ENCODE data around the gene RTN4RL2.
A peak's percentile ranks its signal among the peaks of the same experiment; 100 is the strongest.

RTN4RL2 gene

DNA sequence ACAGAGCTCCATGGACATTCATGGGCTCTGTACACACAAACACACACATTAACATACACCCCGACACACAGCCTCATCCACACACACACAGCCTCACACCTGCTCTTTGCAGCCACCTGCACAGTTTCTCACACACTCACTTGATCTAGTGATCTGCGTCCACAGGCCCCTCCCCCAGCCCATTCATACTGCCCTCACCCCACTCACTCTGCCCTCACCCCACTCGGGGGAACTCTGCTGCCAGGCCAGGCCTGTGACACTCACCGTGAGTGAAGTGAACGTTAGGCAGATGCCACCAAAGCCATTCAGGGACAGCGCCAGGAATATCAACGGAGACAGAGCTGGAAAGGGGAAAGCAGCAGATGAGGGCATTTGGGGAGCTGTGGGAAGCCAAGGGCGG lies 40.2 kb downstream of the RTN4RL2 start:
- no peak for DNase-seq (ENCODE audit: low read depth)

DNA sequence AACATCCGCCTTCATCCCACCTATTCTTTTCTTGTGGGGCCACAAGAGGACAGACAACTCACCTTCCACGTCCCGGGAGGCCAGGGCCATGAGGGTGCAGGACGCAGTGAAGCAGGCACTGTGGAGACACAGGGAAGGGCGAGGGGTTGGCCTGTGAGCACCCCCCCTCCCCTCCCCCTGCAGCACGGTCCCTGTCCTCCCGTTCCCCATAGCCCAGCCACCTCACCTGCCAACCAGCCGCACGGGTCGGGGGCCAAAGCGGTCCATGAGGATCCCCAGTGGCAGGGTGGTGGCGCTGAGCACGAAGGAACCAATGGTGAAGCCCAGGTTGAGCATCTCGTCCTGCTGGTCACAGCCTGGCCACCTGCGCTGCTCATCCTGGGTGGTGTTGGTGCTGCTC lies 40.6 kb downstream of the RTN4RL2 start:
- no peak for DNase-seq (ENCODE audit: low read depth)

DNA sequence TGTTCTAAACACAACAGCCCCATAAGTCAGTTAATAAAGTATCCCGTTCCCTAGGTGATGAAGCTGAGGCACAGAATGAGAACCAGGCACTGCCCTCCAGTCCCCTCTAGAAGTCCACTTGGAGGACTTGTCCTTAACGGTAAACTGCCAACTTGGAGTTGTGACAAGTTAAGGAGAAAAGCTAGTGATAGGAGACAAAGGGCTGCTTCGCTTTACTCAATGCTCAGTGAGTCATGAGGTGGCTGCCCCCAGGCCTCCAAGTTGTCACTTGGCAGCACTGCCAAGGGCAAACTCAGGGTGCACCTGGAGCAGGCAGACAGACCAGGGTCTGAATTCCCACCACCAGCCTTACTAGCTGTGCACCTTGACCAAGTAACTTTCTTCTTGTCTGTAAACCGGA lies 41.6 kb downstream of the RTN4RL2 start:
- no peak for DNase-seq (ENCODE audit: low read depth)

DNA sequence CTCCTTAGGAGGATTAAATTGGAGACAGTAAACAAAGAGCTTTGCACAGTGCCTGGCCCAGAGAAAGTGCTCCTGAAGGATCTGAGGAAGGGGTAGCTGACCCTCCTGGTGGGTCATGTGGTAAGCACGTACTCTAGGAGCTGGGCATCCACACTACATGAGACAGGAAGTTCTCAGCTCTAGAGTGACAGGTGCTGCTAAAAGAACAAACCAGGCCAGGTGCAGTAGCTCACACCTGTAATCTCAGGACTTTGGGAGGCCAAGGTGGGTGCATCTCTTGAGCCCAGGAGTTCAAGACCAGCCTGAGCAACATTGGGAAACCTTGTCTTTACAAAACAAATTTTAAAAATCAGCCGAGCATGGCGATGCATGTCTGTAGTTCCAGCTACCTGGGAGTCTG lies 42.0 kb downstream of the RTN4RL2 start:
- no peak for DNase-seq (ENCODE audit: low read depth)

DNA sequence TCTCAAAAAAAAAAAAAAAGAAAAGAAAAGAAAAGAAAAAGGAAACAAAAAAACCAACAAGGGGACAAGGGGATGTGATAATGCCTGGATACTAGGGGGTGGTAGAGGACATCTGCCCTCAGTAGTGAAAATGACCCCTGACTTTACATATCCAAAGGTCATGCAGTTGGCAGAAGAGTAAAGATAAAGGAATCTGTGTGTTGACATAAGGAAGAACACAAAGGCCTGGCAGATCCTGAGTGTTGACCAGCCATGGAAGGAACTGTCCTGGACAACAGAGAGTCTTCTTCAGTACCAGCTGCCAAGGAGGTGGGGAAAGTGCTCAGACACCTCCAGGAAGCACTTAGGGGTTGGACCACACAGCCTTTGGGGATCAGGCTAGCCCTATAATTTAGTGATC lies 42.5 kb downstream of the RTN4RL2 start:
- DNase-seq (ENCODE audit: low read depth): no peak

DNA sequence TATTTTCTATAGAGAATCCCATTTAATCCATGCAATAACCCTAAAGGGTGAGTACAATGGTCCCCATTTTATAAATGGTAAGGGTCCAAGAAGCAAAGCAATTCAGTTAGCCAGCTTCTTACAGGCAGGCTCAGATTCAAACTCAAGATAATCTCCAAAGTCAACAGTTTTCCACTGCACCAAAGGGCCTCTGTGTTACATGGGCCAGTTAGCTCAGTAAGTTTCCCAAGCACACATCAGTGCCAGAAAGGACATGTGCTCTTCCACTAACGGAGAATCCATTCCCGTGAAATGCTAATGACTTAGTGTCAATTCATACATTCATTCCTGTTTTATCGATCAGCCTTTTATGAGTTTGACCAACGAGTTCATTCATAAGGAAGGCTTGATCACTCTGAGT lies 44.2 kb downstream of the RTN4RL2 start:
- DNase-seq (ENCODE audit: low read depth): no peak

DNA sequence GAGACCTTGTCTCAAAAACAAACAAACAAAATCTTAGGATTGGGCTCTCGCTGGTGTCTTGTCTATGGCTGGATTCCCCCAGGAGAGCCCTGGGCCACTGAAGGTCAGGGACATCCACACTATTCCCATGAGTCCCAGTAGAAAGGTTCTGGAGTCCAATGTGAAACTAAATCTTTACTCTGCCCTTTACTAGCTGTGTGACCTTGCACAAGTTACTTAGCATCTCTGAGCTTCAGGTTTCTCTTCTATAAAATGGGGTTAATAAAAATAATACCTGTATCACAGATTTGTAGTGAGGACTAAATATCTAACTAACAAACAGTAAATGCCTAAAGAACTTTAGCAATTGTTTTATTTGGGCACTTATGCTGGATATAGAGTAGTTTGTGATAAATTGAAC lies 46.2 kb downstream of the RTN4RL2 start:
- no peak for DNase-seq (ENCODE audit: low read depth)

DNA sequence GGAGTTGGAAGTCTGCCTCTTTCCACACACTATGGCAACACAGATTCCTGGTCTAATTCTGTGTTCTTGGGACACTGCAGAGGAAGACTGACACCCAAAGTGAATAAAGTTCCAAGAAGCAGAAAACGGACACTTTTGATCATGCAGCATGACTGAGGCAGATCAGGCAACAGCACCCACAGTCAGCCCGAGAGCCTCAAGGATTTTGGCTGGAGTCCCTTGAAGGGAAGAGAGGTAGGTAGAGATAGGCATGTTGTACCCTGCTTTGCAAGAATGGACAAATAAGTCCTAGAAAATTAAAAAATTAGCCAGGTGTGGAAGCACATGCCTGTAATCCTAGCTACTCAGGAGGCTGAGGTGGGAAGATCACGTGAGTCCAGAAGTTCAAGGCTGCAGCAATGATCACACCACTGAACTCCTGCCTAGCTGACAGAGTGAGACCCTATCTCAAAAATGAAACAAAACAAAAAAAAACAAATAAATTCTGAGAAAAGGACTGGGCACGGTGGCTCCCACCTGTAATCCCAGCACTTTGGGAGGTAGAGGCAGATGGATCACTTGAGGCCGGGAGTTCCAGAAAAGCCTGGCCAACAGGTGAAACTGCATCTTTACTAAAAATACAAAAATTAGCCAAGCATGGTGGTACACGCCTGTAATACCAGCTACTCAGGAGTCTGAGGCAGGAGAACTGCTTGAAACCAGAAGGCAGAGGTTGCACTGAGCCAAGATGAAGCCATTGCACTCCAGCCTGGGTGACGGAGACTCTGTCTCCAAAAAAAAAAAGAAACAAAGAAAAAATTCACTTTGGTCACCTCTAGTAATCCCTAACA lies 48.2 kb downstream of the RTN4RL2 start:
- DNase-seq (ENCODE audit: low read depth): no peak

DNA sequence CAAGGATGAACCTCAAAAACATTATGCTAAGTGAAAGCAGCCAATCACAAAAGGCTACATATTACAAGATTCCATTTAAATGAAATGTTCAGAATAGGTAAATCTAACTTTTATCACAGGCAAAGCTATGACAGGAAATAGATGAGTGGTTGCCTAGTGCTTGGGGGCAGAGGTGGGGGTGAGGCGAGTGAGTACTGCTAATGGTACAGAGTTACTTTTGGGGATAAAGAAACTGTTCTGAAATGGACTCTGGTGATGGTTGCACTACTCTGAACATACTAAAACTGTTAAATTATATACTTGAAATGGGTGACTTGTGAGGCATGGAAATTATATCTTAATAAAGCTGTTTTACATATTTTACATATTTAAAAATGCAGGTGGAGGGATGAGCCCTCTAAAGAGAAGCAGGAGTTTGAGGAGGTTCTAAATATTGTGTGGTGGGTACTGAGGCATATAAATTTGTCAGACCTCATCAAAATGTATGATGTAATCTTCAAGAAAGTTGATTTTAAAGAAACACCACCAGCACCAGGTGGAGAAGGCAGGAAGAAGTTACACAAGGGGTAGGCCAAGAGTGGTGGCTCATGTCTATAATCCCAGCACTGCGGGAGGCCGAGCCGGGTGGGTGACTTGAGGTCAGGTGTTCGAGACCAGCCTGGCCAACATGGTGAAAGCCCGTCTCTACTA lies 51.6 kb downstream of the RTN4RL2 start:
- DNase-seq (ENCODE audit: low read depth): no peak

DNA sequence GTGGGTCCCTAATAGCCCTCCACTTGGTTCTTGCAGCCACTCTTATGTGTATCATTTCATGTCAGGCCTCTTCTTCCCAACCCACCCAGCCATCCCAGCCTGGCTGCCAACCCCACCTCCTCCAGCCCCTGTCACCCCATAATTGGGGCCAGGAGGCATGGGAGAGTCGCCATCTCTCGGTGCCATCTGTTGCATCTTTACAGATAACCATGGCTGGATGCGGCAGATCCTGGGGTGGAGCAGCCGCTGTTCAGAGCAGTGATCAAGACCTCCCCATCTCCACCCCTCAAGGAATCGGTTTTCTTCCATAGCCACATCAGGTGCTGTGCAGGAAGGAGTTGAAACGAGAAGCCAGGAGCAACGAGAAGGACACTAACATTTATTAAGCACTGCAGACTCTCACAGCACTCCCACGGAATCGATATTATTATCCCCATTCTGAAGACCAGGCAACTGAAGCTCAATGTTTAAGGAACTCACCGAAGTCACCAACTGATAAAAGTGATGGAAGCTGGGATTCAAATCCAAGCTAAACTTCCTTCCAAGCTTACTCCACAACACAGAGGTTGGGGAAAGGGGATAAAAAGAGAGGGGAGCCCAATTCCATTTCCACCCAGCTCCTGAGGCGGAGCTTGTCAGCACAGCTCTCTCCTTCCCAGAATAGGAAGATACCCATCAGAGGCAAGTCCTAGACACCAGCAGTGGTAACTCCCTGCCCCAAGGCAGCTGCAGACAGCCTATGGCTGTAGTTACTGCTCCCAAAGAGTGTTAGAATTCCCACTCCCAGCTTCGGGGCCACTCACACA lies 52.5 kb downstream of the RTN4RL2 start:
- DNase-seq (ENCODE audit: low read depth): no peak

DNA sequence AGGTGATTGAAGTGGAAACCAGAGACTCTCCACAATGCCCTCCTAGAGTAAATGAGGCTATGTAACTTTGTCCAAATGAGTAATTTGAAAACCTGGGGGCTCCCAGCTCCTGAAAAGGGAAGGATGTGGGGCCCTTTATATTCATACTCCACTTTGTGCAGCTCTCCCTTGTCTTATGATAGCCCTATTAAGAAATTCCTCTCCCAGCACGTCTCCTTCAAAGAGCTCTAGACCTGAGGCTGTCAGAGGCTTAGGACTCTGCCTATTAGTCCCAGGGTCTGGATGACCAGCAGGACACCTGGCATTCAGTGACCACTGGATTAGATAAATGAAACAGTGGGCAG lies 53.1 kb downstream of the RTN4RL2 start:
- DNase-seq (ENCODE audit: low read depth): no peak

DNA sequence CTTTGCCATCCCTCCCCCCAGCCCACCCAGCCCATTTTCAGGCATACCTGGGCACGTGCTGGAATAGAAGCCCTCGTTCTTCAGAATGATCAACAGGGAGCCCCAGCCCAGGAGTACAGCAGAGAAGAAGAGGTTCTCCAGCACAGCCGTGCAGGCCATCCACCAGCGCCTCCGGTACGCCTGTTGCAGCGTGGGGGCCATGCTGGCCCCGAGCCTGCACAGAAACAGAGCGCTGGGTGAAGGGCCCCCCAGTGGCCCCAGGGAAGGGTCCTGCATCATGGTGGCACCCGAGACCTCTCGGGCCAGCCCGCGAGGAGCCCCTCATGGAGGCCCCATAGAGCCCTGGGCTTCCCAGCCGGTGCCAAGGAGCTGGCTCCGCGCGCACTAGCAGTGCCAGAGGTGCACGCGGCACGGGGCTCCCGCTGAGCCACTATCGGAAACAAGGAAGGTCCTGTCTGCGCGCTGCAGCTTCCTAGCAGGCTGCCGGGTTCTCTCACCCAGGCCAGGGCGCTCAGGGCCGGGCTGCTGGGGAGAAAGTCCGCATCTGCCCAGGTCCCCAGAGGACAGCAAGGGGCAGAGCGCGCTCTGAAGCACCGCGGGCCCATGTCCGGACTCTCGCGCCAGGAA lies 53.7 kb downstream of the RTN4RL2 start:
- DNase-seq (ENCODE audit: low read depth): peak; percentile 28

DNA sequence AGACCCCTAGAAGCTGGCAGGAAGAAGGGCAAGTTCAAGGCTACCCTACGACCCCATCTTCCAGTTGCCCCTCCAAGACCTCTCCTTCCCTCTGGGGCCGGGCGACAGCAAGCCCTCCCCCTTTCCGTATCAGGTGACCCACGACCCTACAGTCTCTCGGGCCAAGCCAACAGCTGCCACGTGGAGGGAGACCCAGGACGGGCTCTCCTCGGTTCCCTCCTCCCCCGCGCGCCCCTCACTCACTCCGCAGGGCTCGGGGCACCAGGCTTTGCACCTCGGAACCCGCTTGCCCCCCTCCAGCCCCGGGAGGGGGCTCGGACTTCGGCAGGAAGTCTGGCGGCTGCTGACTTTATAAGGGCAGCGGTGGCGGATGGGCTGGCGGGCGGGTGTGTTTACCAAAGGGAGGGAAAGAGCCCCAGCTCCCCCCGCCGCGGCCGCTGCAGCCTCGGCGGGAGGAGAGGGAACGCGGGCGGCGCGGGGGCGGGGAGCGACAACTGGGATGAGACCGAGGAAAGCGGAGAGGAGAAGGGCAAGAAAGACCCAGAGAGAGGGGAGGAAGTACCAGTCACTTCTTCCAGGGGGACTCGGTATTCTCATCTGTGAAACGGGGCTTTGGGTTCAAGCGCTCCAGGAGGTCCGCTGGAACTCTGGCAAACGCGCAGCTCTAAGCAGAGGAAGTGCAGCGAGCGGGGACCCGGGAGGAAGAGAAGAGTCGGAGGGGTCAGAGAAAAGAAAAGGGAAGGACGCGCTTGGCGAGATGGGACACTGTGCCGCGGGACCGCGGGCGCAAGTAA lies 54.4 kb downstream of the RTN4RL2 start:
- peak; percentile 9 for DNase-seq (ENCODE audit: low read depth)

DNA sequence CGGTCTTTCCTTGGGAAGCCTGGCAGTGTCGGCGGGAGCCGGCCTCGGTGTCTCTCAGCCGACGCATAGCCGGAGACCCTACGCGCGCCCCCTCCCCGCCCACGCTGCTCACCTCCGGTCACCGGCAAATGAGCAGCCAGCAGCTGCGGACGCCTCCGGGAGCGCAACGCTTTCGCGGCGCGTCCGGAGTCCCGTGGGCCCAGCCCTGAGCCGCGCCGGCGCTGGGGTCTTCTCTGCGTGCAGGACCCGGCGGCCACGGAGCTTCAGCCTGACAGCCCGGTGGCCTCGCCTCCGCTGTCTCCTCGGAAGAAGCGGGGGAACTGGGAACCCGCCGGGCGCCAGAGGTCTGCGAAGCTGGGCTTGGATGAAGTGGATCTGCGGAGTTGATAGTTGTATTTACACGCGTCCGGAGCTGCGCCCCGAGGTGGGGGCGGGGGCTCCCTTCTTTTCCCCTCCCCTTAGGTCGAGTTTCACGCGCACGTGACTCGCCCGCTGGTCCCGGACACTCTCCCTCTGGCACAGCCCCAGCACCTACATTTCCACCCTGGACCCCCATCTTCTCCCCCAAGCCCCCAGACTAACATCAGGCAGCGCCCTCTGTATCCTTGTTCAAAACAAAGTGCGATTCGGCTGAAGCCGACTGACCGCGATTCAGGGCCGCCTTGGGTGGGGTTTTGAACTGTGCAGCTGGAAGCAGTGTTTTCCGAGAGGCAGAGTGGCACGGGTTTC lies 55.2 kb downstream of the RTN4RL2 start, which contains the start of gene SLC43A1:
Gene SLC43A1, minus strand, starts transcription at position 371 of the 729 bp plus-strand sequence. CDS start 1,591 bp downstream, outside the sequence.
- DNase-seq (ENCODE audit: low read depth): peak; percentile 62

DNA sequence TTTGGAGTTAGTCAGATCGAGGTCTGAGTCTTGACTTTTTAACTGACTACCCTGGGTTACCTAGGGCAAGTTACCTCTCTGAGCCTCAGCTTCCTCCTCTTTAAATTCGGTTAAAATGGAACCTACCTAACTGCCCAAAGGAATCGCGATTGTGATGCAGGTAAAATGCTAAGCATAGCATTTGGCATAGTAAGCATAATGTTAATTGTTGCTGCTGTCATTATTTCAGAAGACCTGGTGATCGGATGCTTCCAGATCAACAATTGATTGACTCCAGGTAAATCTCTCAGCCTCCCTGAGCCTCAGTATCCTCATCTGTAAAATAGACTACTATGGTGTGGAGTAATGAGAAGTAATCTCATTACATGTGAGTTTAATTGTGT lies 55.7 kb downstream of the RTN4RL2 start:
- no peak for DNase-seq (ENCODE audit: low read depth)

DNA sequence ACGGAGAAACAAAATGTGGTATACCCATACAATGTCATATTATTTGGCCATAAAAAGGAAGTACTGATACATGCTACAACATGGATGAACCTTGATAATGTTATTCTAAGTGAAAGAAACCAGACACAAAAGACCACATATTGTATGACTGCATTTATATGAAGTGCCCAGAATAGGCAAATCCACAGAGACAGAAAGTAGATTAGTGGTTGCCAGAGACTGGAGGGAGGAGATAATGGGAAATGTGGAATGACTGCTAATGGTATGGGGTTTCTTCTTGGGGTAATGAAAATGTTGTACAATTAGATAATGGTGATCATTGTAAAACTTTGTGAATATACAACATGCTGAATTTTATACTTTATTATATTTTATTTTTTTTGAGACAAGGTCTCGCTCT lies 60.8 kb downstream of the RTN4RL2 start:
- DNase-seq (ENCODE audit: low read depth): no peak

DNA sequence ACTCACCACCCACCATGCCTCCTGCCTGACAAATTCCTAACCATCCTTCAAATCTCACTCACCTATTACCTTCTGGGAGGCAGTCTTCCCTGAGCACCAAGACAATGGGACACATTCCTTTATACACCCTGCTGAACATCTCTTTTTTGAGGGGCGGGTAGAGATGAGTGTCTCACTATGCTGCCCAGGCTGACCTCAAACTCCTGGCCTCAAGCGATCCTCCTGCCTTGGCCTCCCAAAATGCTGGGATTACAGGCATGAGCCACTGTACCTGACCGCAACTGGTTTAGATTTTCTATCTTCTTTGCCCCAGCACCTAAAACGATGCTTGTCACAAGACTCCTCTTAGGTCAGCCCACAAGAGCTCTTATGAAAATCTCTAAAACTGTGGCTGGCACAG lies 63.1 kb downstream of the RTN4RL2 start:
- DNase-seq (ENCODE audit: low read depth): no peak

Measured in amniotic epithelial cell (primary cell).